HL-60 (cell line): ENCODE measurements around the gene MADCAM1.

Experiments used
- SPI1 ChIP-seq: IDR thresholded peaks from 2 replicates; pipeline ENCODE4 v1.6.1; 2012; ENCODE audit warnings: low read depth, mild to moderate bottlenecking, borderline replicate concordance
- TF ChIP-seq, protein P1 (sequence below): IDR thresholded peaks from one replicate; pipeline ENCODE4 v1.5.1; 2011; ENCODE audit warnings: low read length, control low read depth, inconsistent platforms; ENCODE audit not compliant: insufficient read depth

DNA sequence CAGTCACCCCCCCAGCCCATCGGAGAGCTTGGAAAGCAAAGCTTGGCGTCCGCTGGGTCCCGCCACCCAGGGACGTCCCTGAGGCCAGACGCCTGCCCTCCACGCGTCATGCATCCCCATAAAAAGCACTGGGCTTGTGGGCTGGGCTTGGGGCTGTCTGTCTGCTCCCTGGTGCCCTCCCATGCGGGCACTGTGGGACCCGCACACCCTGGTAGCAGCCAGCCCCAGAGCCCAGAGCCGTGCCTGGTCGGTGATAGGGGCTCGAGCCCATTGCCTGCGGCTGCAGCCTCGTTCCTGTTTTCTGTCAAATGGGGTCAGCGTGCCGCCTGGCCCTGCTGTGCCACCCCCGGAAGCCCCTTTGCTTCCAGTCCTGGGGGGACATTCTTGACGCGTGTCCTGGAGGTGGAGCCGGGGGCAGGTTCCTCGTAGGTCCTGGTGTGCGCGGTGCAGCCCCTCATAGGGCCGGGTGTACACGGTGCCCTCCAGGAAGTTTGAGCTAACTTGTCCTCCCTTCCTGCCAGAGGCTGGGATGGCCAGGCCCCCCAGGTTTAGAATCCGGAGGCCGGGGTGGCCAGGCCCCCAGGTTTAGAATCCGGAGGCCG, 43.2 kb downstream of the MADCAM1 start:
- TF ChIP-seq, protein P1, sequence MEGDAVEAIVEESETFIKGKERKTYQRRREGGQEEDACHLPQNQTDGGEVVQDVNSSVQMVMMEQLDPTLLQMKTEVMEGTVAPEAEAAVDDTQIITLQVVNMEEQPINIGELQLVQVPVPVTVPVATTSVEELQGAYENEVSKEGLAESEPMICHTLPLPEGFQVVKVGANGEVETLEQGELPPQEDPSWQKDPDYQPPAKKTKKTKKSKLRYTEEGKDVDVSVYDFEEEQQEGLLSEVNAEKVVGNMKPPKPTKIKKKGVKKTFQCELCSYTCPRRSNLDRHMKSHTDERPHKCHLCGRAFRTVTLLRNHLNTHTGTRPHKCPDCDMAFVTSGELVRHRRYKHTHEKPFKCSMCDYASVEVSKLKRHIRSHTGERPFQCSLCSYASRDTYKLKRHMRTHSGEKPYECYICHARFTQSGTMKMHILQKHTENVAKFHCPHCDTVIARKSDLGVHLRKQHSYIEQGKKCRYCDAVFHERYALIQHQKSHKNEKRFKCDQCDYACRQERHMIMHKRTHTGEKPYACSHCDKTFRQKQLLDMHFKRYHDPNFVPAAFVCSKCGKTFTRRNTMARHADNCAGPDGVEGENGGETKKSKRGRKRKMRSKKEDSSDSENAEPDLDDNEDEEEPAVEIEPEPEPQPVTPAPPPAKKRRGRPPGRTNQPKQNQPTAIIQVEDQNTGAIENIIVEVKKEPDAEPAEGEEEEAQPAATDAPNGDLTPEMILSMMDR = no peak
- TF ChIP-seq SPI1 = no peak
